Measurements from ENCODE around the gene INSM1.
"Not testable (repeated sequence)": the region's sequence is repeated elsewhere in the genome, so short reads cannot be mapped to it uniquely, and the experiment has no call there.

The INSM1 gene

GRCh38 chr20:20367575-20368417, at the start of gene INSM1:
TSS of gene INSM1 (plus strand) at chr20:20368104. CDS start at chr20:20368268, 164 bp downstream.
- no peak for FAIRE-seq

- FAIRE-seq, result no peak
Observed at GRCh38 chr20:20318365-20319161, 49.3 kb upstream of the INSM1 start.

GRCh38 chr20:20321134-20321533, 46.8 kb upstream of the INSM1 start:
- FAIRE-seq, result no peak

GRCh38 chr20:20321917-20322316, 46.0 kb upstream of the INSM1 start:
- no peak for FAIRE-seq

GRCh38 chr20:20322912-20323311, 45.0 kb upstream of the INSM1 start:
- no peak for FAIRE-seq

- FAIRE-seq, result no peak
Observed at GRCh38 chr20:20327746-20328145, 40.2 kb upstream of the INSM1 start.

GRCh38 chr20:20329564-20329963, 38.3 kb upstream of the INSM1 start:
- FAIRE-seq, result no peak

GRCh38 chr20:20331156-20331555, 36.7 kb upstream of the INSM1 start:
- FAIRE-seq, result no peak

- FAIRE-seq, result no peak
Observed at GRCh38 chr20:20331817-20332216, 36.1 kb upstream of the INSM1 start.

- FAIRE-seq, result no peak
Observed at GRCh38 chr20:20333866-20334265, 34.0 kb upstream of the INSM1 start.

GRCh38 chr20:20334489-20334888, 33.4 kb upstream of the INSM1 start:
- no peak for FAIRE-seq

- FAIRE-seq, result no peak
Observed at GRCh38 chr20:20338133-20338730, 29.7 kb upstream of the INSM1 start.

- no peak for FAIRE-seq
Observed at GRCh38 chr20:20340443-20340842, 27.5 kb upstream of the INSM1 start.

- FAIRE-seq, result no peak
Observed at GRCh38 chr20:20341371-20341770, 26.5 kb upstream of the INSM1 start.

GRCh38 chr20:20342066-20342465, 25.8 kb upstream of the INSM1 start:
- no peak for FAIRE-seq

- no peak for FAIRE-seq
Observed at GRCh38 chr20:20343932-20344331, 24.0 kb upstream of the INSM1 start.

- FAIRE-seq, result no peak
Observed at GRCh38 chr20:20344476-20344875, 23.4 kb upstream of the INSM1 start.

GRCh38 chr20:20353576-20353975, 14.3 kb upstream of the INSM1 start:
- FAIRE-seq, result no peak

GRCh38 chr20:20355503-20355902, 12.4 kb upstream of the INSM1 start:
- FAIRE-seq, result not testable (repeated sequence)

GRCh38 chr20:20358801-20359200, 9.1 kb upstream of the INSM1 start:
- FAIRE-seq, result no peak

GRCh38 chr20:20359628-20360027, 8.3 kb upstream of the INSM1 start:
- FAIRE-seq, result no peak

- peak; percentile 86 for FAIRE-seq
Observed at GRCh38 chr20:20360464-20360863, 7.4 kb upstream of the INSM1 start.

- FAIRE-seq, result no peak
Observed at GRCh38 chr20:20362774-20363433, 5.0 kb upstream of the INSM1 start.

Measured in G401.6 (cell line).